Liver (tissue), 9 donors: ENCODE measurements around the gene INTS6L. TPM values are rescaled to one million over a fixed set of nuclear protein-coding genes. Genes with fewer than 3 reads are reported as not detected.

ENCODE experiments used
- DNase-seq: peaks from one replicate; pipeline ENCODE4 v3.0.0-alpha.2; 2017; ENCODE audit warnings: low spot score
- H3K27ac ChIP-seq, 2 donors: one replicate each; pipeline ENCODE4 v1.7.0; 2013; ENCODE audit warnings: inconsistent platforms in 2 of 2, low read length in 2 of 2, control low read depth in 1 of 2, low read depth in 1 of 2, mild to moderate bottlenecking in 1 of 2
- H3K27me3 ChIP-seq, 4 donors: one replicate each; pipeline versions ENCODE4 v1.6.1 to v1.7.0; 2013; ENCODE audit warnings: low read length in 3 of 4, inconsistent platforms in 1 of 4, mild to moderate bottlenecking in 1 of 4, moderate library complexity in 1 of 4; ENCODE audit not compliant: control insufficient read depth in 4 of 4, insufficient read depth in 4 of 4
- H3K36me3 ChIP-seq, 4 donors: one replicate each; pipeline versions ENCODE4 v1.6.1 to v1.7.0; 2013; ENCODE audit warnings: low read length in 3 of 4, mild to moderate bottlenecking in 3 of 4, low read depth in 1 of 4, moderate library complexity in 1 of 4; ENCODE audit not compliant: control insufficient read depth in 4 of 4, insufficient read depth in 3 of 4
- H3K4me1 ChIP-seq, 4 donors: one replicate each; pipeline versions ENCODE4 v1.6.1 to v1.7.0; 2013; ENCODE audit warnings: low read length in 3 of 4, mild to moderate bottlenecking in 3 of 4, moderate library complexity in 1 of 4; ENCODE audit not compliant: control insufficient read depth in 4 of 4, insufficient read depth in 4 of 4
- H3K4me3 ChIP-seq, 3 donors: one replicate each; pipeline versions ENCODE4 v1.6.1 to v1.7.0; 2013; ENCODE audit warnings: low read length in 3 of 3, control low read depth in 1 of 3, low read depth in 1 of 3, mild to moderate bottlenecking in 1 of 3
- H3K9ac ChIP-seq, 2 donors: one replicate each; pipeline ENCODE4 v1.7.0; 2013; ENCODE audit warnings: low read length in 2 of 2, mild to moderate bottlenecking in 2 of 2, moderate library complexity in 2 of 2, control low read depth in 1 of 2, low read depth in 1 of 2
- H3K9me3 ChIP-seq, 4 donors: one replicate each; pipeline versions ENCODE4 v1.6.1 to v1.7.0; 2013; ENCODE audit warnings: low read length in 3 of 4; ENCODE audit not compliant: control insufficient read depth in 4 of 4
- EGR1 ChIP-seq, 2 donors: IDR thresholded peaks; 2 replicates each; pipeline ENCODE4 v1.6.1; 2016 to 2018; ENCODE audit warnings: antibody characterized with exemption in 2 of 2, low read depth in 2 of 2
- FOXA1 ChIP-seq: IDR thresholded peaks from 2 replicates; pipeline ENCODE4 v1.6.1; 2016; ENCODE audit warnings: antibody characterized with exemption
- FOXA2 ChIP-seq: IDR thresholded peaks from 2 replicates; pipeline ENCODE4 v1.6.1; 2016; ENCODE audit warnings: antibody characterized with exemption
- HNF4A ChIP-seq, 2 donors: conservative IDR thresholded peaks; 2 replicates each; pipeline ENCODE4 v1.6.1; 2016; ENCODE audit warnings: antibody characterized with exemption in 2 of 2, mild to moderate bottlenecking in 2 of 2
- HNF4G ChIP-seq: IDR thresholded peaks from 2 replicates; pipeline ENCODE4 v1.6.1; 2016; ENCODE audit warnings: antibody characterized with exemption
- JUND ChIP-seq, 2 donors: IDR thresholded peaks; 2 replicates each; pipeline ENCODE4 v1.6.1; 2016; ENCODE audit warnings: antibody characterized with exemption in 2 of 2
- MAX ChIP-seq: IDR thresholded peaks from 2 replicates; pipeline ENCODE4 v1.6.1; 2016; ENCODE audit warnings: antibody characterized with exemption
- NR2F2 ChIP-seq: IDR thresholded peaks from 2 replicates; pipeline ENCODE4 v1.6.1; 2016; ENCODE audit warnings: antibody characterized with exemption
- REST ChIP-seq: IDR thresholded peaks from 2 replicates; pipeline ENCODE4 v1.6.1; 2016; ENCODE audit warnings: antibody characterized with exemption, mild to moderate bottlenecking
- RXRA ChIP-seq, 2 donors: IDR thresholded peaks; 2 replicates each; pipeline ENCODE4 v1.6.1; 2017 to 2018; ENCODE audit warnings: antibody characterized with exemption in 2 of 2, mild to moderate bottlenecking in 1 of 2
- YY1 ChIP-seq: IDR thresholded peaks from 2 replicates; pipeline ENCODE4 v1.6.1; 2016; ENCODE audit warnings: antibody characterized with exemption, mild to moderate bottlenecking
- WGBS: extraction: QIAGEN DNeasy Blood & Tissue Kit; methylation state at CpG from one replicate; pipeline ENCODE4 v1.1.7; 2013; 5-methylcytosine and 5-hydroxymethylcytosine counted together
- polyA plus RNA-seq, 2 donors: library from polyadenylated mRNA; stranded (reverse) in 1 of 2; unstranded in 1 of 2; fragments of 200-250 nt in 1 of 2; fragments of >200 nt in 1 of 2; fragmentation: Nextera tagmentation in 1 of 2; extraction: Ambion mirVana in 1 of 2; gene quantifications; one replicate each; pipeline versions ENCODE4 v1.2.1 to v1.2.3, GENCODE V29; 2013 to 2015
- total RNA-seq, 2 donors: library from RNA; depleted of rRNA; stranded (reverse); fragments of >200 nt; gene quantifications; one replicate each; pipeline ENCODE4 v1.2.3, GENCODE V29; 2014
- donor health status: healthy.
- donor health status: healthy.
- donor health status: healthy.
- donor health status: healthy.
- donor health status: healthy.

The INTS6L gene
- total and polyA plus RNA-seq, 4 donors = 0.49 to 8.2 (median 1.2) TPM

- H3K9me3 ChIP-seq = no peaks in the 10 kb centered on the region
- no peaks in the 10 kb centered on the region for H3K27me3 ChIP-seq
- DNase-seq = no peak
- no peaks in the 10 kb centered on the region for H3K36me3 ChIP-seq
- H3K4me1 ChIP-seq = no peaks in the 10 kb centered on the region
- H3K27ac ChIP-seq = no peak overlapping the region
- peak overlapping the region in 1 of 2 donors; percentile 5 for H3K9ac ChIP-seq
- H3K4me3 ChIP-seq = no peak overlapping the region
- WGBS = 86% methylated on average over 2 of the region's 2 CpGs
- TF ChIP-seq FOXA1 = no peak
- TF ChIP-seq REST = no peak
- TF ChIP-seq FOXA2 = no peak
- TF ChIP-seq MAX = no peak
- no peak for TF ChIP-seq RXRA (IDR thresholded peaks at IDR 0.05)
- no peak for TF ChIP-seq YY1
- no peak for TF ChIP-seq HNF4G
- no peak for TF ChIP-seq NR2F2
- TF ChIP-seq EGR1 (IDR thresholded peaks at IDR 0.05; ENCODE audit: low read depth in 2 of 2) = no peak
- TF ChIP-seq HNF4A (conservative IDR thresholded peaks at IDR 0.05) = no peak
- TF ChIP-seq JUND (IDR thresholded peaks at IDR 0.05) = no peak
Measured at GRCh38 chrX:135509885-135510284, 10.6 kb upstream of the INTS6L start.

- Histone ChIP-seq H3K27ac (no peak overlapping the region), H3K9ac (no peak overlapping the region), H3K27me3 (peaks cover 0 to 3% (median 0%) of the 10 kb centered on the region in 4 donors), H3K4me3 (no peak overlapping the region), H3K9me3 (no peaks in the 10 kb centered on the region), H3K4me1 (no peaks in the 10 kb centered on the region), H3K36me3 (no peaks in the 10 kb centered on the region)
- TF ChIP-seq HNF4G (no peak), RXRA (IDR thresholded peaks at IDR 0.05) (no peak), JUND (IDR thresholded peaks at IDR 0.05) (no peak), YY1 (no peak), MAX (no peak), REST (no peak)
- 73% methylated on average over 3 of the region's 3 CpGs for WGBS
- DNase-seq = no peak
Measured at GRCh38 chrX:135512508-135513129, 7.8 kb upstream of the INTS6L start.
